Loucy (cell line): Measurements from ENCODE around the gene RBP5.
A peak's percentile ranks its signal among the peaks of the same experiment; 100 is the strongest.

Source experiments
- EZH2phosphoT487 ChIP-seq: fragments of 200-600 bp; IDR thresholded peaks from 2 replicates; pipeline ENCODE4 v1.6.1; 2018; ENCODE audit warnings: antibody characterized with exemption, mild to moderate bottlenecking, moderate library complexity, borderline replicate concordance
- TF ChIP-seq, protein P1 (sequence below): fragments of 200-600 bp; sonication (generic); conservative IDR thresholded peaks from 2 replicates; pipeline ENCODE4 v1.5.1; 2014; ENCODE audit warnings: mild to moderate bottlenecking, antibody characterized with exemption, low read length

DNA sequence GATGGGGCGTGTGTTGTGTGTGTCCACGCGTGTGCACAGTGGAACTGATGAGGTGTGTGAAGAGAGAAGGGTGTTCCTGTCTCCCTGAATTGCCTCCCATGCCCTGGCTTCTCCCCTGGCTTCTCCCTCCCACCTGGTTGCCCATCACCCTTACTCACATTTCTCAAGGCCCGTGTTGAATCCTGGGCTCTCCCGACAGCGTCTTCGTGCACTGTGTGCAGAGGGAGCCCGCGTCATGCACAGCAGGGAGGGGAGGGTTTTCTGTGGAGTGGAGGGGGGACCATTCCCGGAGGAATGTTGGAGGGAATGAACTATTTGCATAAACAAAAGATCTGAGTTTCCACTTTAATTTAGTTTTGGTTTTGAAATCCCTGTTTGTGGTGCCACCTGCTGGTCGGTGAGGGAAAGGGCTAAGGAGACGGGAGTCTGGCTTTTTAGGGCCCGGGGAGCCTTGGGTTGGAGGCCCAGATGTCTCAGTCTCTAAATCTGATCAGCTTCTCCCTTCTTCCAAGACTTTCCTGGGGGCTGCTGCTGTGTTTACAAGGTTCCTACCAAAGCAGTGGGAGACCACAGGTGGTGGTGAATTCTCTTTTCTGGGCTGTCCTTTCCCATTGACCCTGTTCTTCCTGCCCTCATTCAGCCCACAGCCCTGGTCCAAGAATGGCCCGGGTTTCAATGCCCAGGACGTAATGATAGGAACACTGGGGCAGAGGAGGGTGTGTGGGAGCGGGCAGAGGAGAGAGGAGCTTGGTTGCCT lies 36.3 kb downstream of the RBP5 start, which contains the start of gene C1R:
- TF ChIP-seq, protein P1, sequence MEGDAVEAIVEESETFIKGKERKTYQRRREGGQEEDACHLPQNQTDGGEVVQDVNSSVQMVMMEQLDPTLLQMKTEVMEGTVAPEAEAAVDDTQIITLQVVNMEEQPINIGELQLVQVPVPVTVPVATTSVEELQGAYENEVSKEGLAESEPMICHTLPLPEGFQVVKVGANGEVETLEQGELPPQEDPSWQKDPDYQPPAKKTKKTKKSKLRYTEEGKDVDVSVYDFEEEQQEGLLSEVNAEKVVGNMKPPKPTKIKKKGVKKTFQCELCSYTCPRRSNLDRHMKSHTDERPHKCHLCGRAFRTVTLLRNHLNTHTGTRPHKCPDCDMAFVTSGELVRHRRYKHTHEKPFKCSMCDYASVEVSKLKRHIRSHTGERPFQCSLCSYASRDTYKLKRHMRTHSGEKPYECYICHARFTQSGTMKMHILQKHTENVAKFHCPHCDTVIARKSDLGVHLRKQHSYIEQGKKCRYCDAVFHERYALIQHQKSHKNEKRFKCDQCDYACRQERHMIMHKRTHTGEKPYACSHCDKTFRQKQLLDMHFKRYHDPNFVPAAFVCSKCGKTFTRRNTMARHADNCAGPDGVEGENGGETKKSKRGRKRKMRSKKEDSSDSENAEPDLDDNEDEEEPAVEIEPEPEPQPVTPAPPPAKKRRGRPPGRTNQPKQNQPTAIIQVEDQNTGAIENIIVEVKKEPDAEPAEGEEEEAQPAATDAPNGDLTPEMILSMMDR = peak; percentile 88
- TF ChIP-seq EZH2phosphoT487 = no peak
